ENCODE data around the gene MRAS. TPM values are rescaled to one million over a fixed set of nuclear protein-coding genes. Genes with fewer than 3 reads are reported as not detected.

MRAS gene
- total RNA-seq, 1 donor = 80.7 TPM

- H3K9me3 ChIP-seq (ENCODE audit: low read depth, low read length) = no peaks in the 10 kb centered on the region
- no peak overlapping the region for H3K4me3 ChIP-seq (ENCODE audit: insufficient read depth, low read length)
- DNase-seq (ENCODE audit: insufficient read length, low spot score, missing footprints) = peak; percentile 38
- peaks cover 42% of the 10 kb centered on the region for H3K4me1 ChIP-seq (ENCODE audit: insufficient read depth, low read length)
- H3K79me2 ChIP-seq (ENCODE audit: insufficient read depth, low read length) = no peaks in the 10 kb centered on the region
- H3K27me3 ChIP-seq (ENCODE audit: insufficient read depth, low read length) = peaks cover 12% of the 10 kb centered on the region
- no peaks in the 10 kb centered on the region for H4K20me1 ChIP-seq (ENCODE audit: insufficient read depth, low read length)
- no peaks in the 10 kb centered on the region for H3K36me3 ChIP-seq (ENCODE audit: insufficient read depth, low read length)
- H3K4me2 ChIP-seq (ENCODE audit: insufficient read depth, low read length) = no peak overlapping the region
- TF ChIP-seq CTCF (IDR thresholded peaks at IDR 0.05; ENCODE audit: extremely low read depth, low read depth, low read length) = no peak
- H3K27ac ChIP-seq (ENCODE audit: low read depth, low read length) = peak overlapping the region; percentile 46
- H2AFZ ChIP-seq (ENCODE audit: low read length) = no peak overlapping the region
Observed at GRCh38 chr3:138440121-138440521, 91.7 kb downstream of the MRAS start.

- Histone ChIP-seq H3K4me1 (ENCODE audit: insufficient read depth, low read length) (peaks cover 40% of the 10 kb centered on the region), H3K27me3 (ENCODE audit: insufficient read depth, low read length) (peaks cover 7% of the 10 kb centered on the region), H3K36me3 (ENCODE audit: insufficient read depth, low read length) (no peaks in the 10 kb centered on the region), H3K79me2 (ENCODE audit: insufficient read depth, low read length) (no peaks in the 10 kb centered on the region), H3K27ac (ENCODE audit: low read depth, low read length) (peak overlapping the region; percentile 46), H3K4me2 (ENCODE audit: insufficient read depth, low read length) (no peak overlapping the region), H3K9me3 (ENCODE audit: low read depth, low read length) (no peaks in the 10 kb centered on the region), H4K20me1 (ENCODE audit: insufficient read depth, low read length) (no peaks in the 10 kb centered on the region), H2AFZ (ENCODE audit: low read length) (no peak overlapping the region), H3K4me3 (ENCODE audit: insufficient read depth, low read length) (no peak overlapping the region)
- no peak for TF ChIP-seq CTCF (IDR thresholded peaks at IDR 0.05; ENCODE audit: extremely low read depth, low read depth, low read length)
- peak; percentile 86 for DNase-seq (ENCODE audit: insufficient read length, low spot score, missing footprints)
Observed at GRCh38 chr3:138440596-138440995, 92.2 kb downstream of the MRAS start.

- H3K4me1 ChIP-seq (ENCODE audit: insufficient read depth, low read length) = peaks cover 40% of the 10 kb centered on the region
- H3K79me2 ChIP-seq (ENCODE audit: insufficient read depth, low read length) = no peaks in the 10 kb centered on the region
- peak; percentile 39 for DNase-seq (ENCODE audit: insufficient read length, low spot score, missing footprints)
- peaks cover under 1% of the 10 kb centered on the region for H3K27me3 ChIP-seq (ENCODE audit: insufficient read depth, low read length)
- H4K20me1 ChIP-seq (ENCODE audit: insufficient read depth, low read length) = no peaks in the 10 kb centered on the region
- no peaks in the 10 kb centered on the region for H3K9me3 ChIP-seq (ENCODE audit: low read depth, low read length)
- no peak for TF ChIP-seq CTCF (IDR thresholded peaks at IDR 0.05; ENCODE audit: extremely low read depth, low read depth, low read length)
- no peak overlapping the region for H3K4me3 ChIP-seq (ENCODE audit: insufficient read depth, low read length)
- no peak overlapping the region for H3K4me2 ChIP-seq (ENCODE audit: insufficient read depth, low read length)
- H2AFZ ChIP-seq (ENCODE audit: low read length) = no peak overlapping the region
- no peak overlapping the region for H3K27ac ChIP-seq (ENCODE audit: low read depth, low read length)
- no peaks in the 10 kb centered on the region for H3K36me3 ChIP-seq (ENCODE audit: insufficient read depth, low read length)
Observed at GRCh38 chr3:138441256-138441655, 92.9 kb downstream of the MRAS start.

- DNase-seq (ENCODE audit: insufficient read length, low spot score, missing footprints) = peak; percentile 91
Observed at GRCh38 chr3:138441742-138442141, 93.4 kb downstream of the MRAS start.

More at GRCh38 chr3:138441742-138442141, 93.4 kb downstream of the MRAS start:
- H3K9me3 ChIP-seq (ENCODE audit: low read depth, low read length) = no peaks in the 10 kb centered on the region
- H3K79me2 ChIP-seq (ENCODE audit: insufficient read depth, low read length) = no peaks in the 10 kb centered on the region
- no peaks in the 10 kb centered on the region for H3K27me3 ChIP-seq (ENCODE audit: insufficient read depth, low read length)
- peaks cover 40% of the 10 kb centered on the region for H3K4me1 ChIP-seq (ENCODE audit: insufficient read depth, low read length)
- H2AFZ ChIP-seq (ENCODE audit: low read length) = no peak overlapping the region
- H3K27ac ChIP-seq (ENCODE audit: low read depth, low read length) = no peak overlapping the region
- no peak overlapping the region for H3K4me3 ChIP-seq (ENCODE audit: insufficient read depth, low read length)
- H3K36me3 ChIP-seq (ENCODE audit: insufficient read depth, low read length) = no peaks in the 10 kb centered on the region
- H4K20me1 ChIP-seq (ENCODE audit: insufficient read depth, low read length) = no peaks in the 10 kb centered on the region
- peak overlapping the region; percentile 32 for H3K4me2 ChIP-seq (ENCODE audit: insufficient read depth, low read length)
- TF ChIP-seq CTCF (IDR thresholded peaks at IDR 0.05; ENCODE audit: extremely low read depth, low read depth, low read length) = no peak
